GM12878 (cell line): ENCODE results near the gene DNTT. TPM values are rescaled to one million over a fixed set of nuclear protein-coding genes. Genes with fewer than 3 reads are reported as not detected.

Experiments
- ATAC-seq: fragments of 200-7000 bp; cut with Tn5 transposase; 3 replicates; pipeline ENCODE4 v1.9.1; 2020; ENCODE audit warnings: mild to moderate bottlenecking, moderate library complexity
- BruUV-seq: library from RNA; stranded (reverse); fragments of 400-500 nt; replicated peaks from 2 replicates; lab custom pipeline; 2021; lab: Mats Ljungman, UMichigan
- CTCF ChIA-PET: fragments of 300-600 bp; sonication (Branson Sonifier 250); formaldehyde crosslinking; extraction: SDS; loops from one replicate; lab custom pipeline; 2021; ENCODE audit warnings: inconsistent platforms; lab: Yijun Ruan, JAX
- POLR2A ChIA-PET: fragments of 350-600 bp; formaldehyde crosslinking; extraction: SDS; loops from one replicate; lab custom pipeline; 2021; ENCODE audit warnings: inconsistent platforms; lab: Charles Lee
- RAD21 ChIA-PET: fragments of 300-600 bp; sonication (Branson Sonifier 250); formaldehyde crosslinking; loops from one replicate; lab custom pipeline; 2023; ENCODE audit warnings: antibody characterized with exemption; ENCODE audit not compliant: unreplicated experiment; lab: Charles Lee
- SMC1A ChIA-PET: fragments of 300-600 bp; sonication (Branson Sonifier 250); formaldehyde crosslinking; loops from one replicate; lab custom pipeline; 2023; ENCODE audit not compliant: unreplicated experiment, uncharacterized antibody; lab: Charles Lee
- DNase-seq: peaks from one replicate; pipeline ENCODE4 v3.0.0-alpha.2; 2011; ENCODE audit warnings: low read depth, low spot score
- FAIRE-seq: peaks from 3 replicates; lab custom pipeline; 2011; peaks lifted over from hg19 to GRCh38; lab: Jason Lieb, UNC
- H2AFZ ChIP-seq: 2 replicates; pipeline ENCODE4 v1.6.0; 2011; ENCODE audit warnings: low read depth, low read length, control low read depth; ENCODE audit not compliant: control insufficient read depth
- H3K27ac ChIP-seq: 2 replicates; pipeline ENCODE4 v1.5.1; 2011; ENCODE audit warnings: control low read depth; ENCODE audit not compliant: control insufficient read depth, insufficient read depth
- H3K27me3 ChIP-seq, 2 experiments: replicated peaks in 1 of 2; 2 replicates each; pipeline versions ENCODE4 v1.6.0 to v1.6.1; 2011; ENCODE audit warnings: low read length in 1 of 2; ENCODE audit not compliant: control insufficient read depth in 2 of 2, insufficient read depth in 2 of 2
- H3K36me3 ChIP-seq, 2 experiments: 2 replicates each; pipeline ENCODE4 v1.5.1; 2011; ENCODE audit warnings: low read length in 1 of 2; ENCODE audit not compliant: control insufficient read depth in 2 of 2, insufficient read depth in 2 of 2
- H3K4me1 ChIP-seq: 2 replicates; pipeline ENCODE4 v1.6.1; 2011; ENCODE audit warnings: mild to moderate bottlenecking, low read length, moderate library complexity, mixed read lengths; ENCODE audit not compliant: control insufficient read depth, insufficient read depth
- H3K4me2 ChIP-seq: 2 replicates; pipeline ENCODE4 v1.6.0; 2011; ENCODE audit warnings: control low read depth; ENCODE audit not compliant: control insufficient read depth, insufficient read depth
- H3K4me3 ChIP-seq: fragments of 200-600 bp; sonication (generic); 2 replicates; pipeline ENCODE4 v1.5.1; 2016
- H3K79me2 ChIP-seq: 2 replicates; pipeline ENCODE4 v1.6.0; 2011; ENCODE audit warnings: low read length; ENCODE audit not compliant: control insufficient read depth, insufficient read depth
- H3K9ac ChIP-seq: 2 replicates; pipeline ENCODE4 v1.8.0; 2011; ENCODE audit warnings: low read length, control low read depth, mixed read lengths; ENCODE audit not compliant: control insufficient read depth, insufficient read depth
- H3K9me3 ChIP-seq: replicated peaks from 3 replicates; pipeline ENCODE4 v1.5.1; 2011; ENCODE audit warnings: mild to moderate bottlenecking, low read length; ENCODE audit not compliant: control insufficient read depth, insufficient read depth
- H4K20me1 ChIP-seq: 2 replicates; pipeline ENCODE4 v1.6.0; 2011; ENCODE audit not compliant: control insufficient read depth, insufficient read depth
- CHD2 ChIP-seq: IDR thresholded peaks from 2 replicates; pipeline ENCODE4 v1.6.1; 2011; ENCODE audit warnings: low read depth, low read length, improper control_type of control experiment, borderline replicate concordance
- CREM ChIP-seq: IDR thresholded peaks from 2 replicates; pipeline ENCODE4 v1.6.1; 2014; ENCODE audit warnings: antibody characterized with exemption, low read depth
- HDAC2 ChIP-seq: fragments of 200-600 bp; sonication (generic); IDR thresholded peaks from 2 replicates; pipeline ENCODE4 v1.6.1; 2017
- NFIC ChIP-seq: IDR thresholded peaks from 2 replicates; pipeline ENCODE4 v1.6.1; 2012; ENCODE audit warnings: low read depth, mild to moderate bottlenecking, inconsistent platforms, low read length, moderate library complexity
- POLR2A ChIP-seq: IDR thresholded peaks from 2 replicates; pipeline ENCODE4 v1.6.1; 2011; ENCODE audit warnings: low read depth, mild to moderate bottlenecking, low read length
- POLR2AphosphoS2 ChIP-seq: IDR thresholded peaks from 2 replicates; pipeline ENCODE4 v1.6.1; 2011; ENCODE audit warnings: low read depth, mild to moderate bottlenecking, low read length, improper control_type of control experiment, moderate library complexity
- SRF ChIP-seq, 2 experiments: IDR thresholded peaks; 2 replicates each; pipeline ENCODE4 v1.6.1; 2011; ENCODE audit warnings: low read depth in 2 of 2, low read length in 2 of 2, mild to moderate bottlenecking in 1 of 2, moderate library complexity in 1 of 2
- SUPT20H ChIP-seq: IDR thresholded peaks from 2 replicates; pipeline ENCODE4 v1.6.1; 2011; ENCODE audit warnings: low read depth, mild to moderate bottlenecking, low read length, moderate library complexity, borderline replicate concordance; ENCODE audit not compliant: control insufficient read depth
- ZNF24 ChIP-seq: fragments of 450-650 bp; IDR thresholded peaks from 2 replicates; pipeline ENCODE4 v1.6.1; 2017; ENCODE audit warnings: antibody characterized with exemption, mild to moderate bottlenecking
- WGBS: methylation state at CpG from one replicate; pipeline ENCODE4 v1.1.6; 2016; ENCODE audit warnings: low lambda C conversion rate; ENCODE audit not compliant: insufficient replicate concordance, insufficient coverage; ENCODE audit errors: missing lambda C conversion rate; 5-methylcytosine and 5-hydroxymethylcytosine counted together
- in situ Hi-C: fragments of 300-500 bp; cut with MboI; formaldehyde crosslinking; loops from 9 replicates; pipeline ENCODE4 v1.14.3; 2018; ENCODE audit warnings: mixed read lengths
- intact Hi-C: fragments of 100-400 bp; cut with micrococcal nuclease; formaldehyde crosslinking; loops from one replicate; pipeline ENCODE4 v1.14.2; 2022; ENCODE audit not compliant: unreplicated experiment
- polyA plus RNA-seq, 11 experiments: library from polyadenylated mRNA; depleted of rRNA in 4 of 11; unstranded in 6 of 11; stranded (reverse) in 5 of 11; fragments of >200 nt; fragmentation: Nextera tagmentation in 4 of 11; fragmentation: Illumina TruSeq in 1 of 11; extraction: Ambion mirVana in 4 of 11; extraction: Trizol in 1 of 11; gene quantifications; 1 replicate in 1 of 11; 2 replicates in 10 of 11; pipeline versions ENCODE4 v1.2.1 to v1.2.3, GENCODE V29; 2011 to 2016; ENCODE audit warnings: inconsistent platforms in 2 of 11, missing spikeins in 2 of 11, low read depth in 1 of 11
- total RNA-seq, 4 experiments: library from RNA; depleted of rRNA in 3 of 4; stranded (reverse); fragments of >200 nt in 3 of 4; fragmentation: Illumina TruSeq in 1 of 4; extraction: Trizol in 1 of 4; gene quantifications; 2 replicates each; pipeline versions ENCODE4 v1.2.1 to v1.2.3, GENCODE V29; 2013 to 2021
- TF ChIP-seq, protein P1 (sequence below): fragments of 450-650 bp; IDR thresholded peaks from 2 replicates; pipeline ENCODE4 v1.6.1; 2017; ENCODE audit warnings: mild to moderate bottlenecking, moderate library complexity
- TF ChIP-seq, protein P2 (sequence below): IDR thresholded peaks from 2 replicates; pipeline ENCODE4 v1.6.1; 2011; ENCODE audit warnings: low read depth, low read length, improper control_type of control experiment, borderline replicate concordance
- TF ChIP-seq, protein P3 (sequence below): fragments of 450-650 bp; IDR thresholded peaks from 2 replicates; pipeline ENCODE4 v1.6.1; 2018; ENCODE audit warnings: mild to moderate bottlenecking, low read depth, moderate library complexity; ENCODE audit not compliant: partially characterized antibody
- TF ChIP-seq, protein P4 (sequence below), 3 experiments: IDR thresholded peaks in 2 of 3; conservative IDR thresholded peaks in 1 of 3; 2 replicates each; pipeline ENCODE4 v1.5.1; 2011; ENCODE audit warnings: low read depth in 3 of 3, low read length in 3 of 3, mild to moderate bottlenecking in 3 of 3, control low read depth in 2 of 3, moderate library complexity in 2 of 3, inconsistent platforms in 1 of 3, mixed read lengths in 1 of 3; ENCODE audit not compliant: control insufficient read depth in 2 of 3, insufficient read depth in 1 of 3; ENCODE audit errors: extremely low read depth in 1 of 3

DNTT gene
- total and polyA plus RNA-seq, 10 of the 15 experiments (the other 5 are each of a cell fraction or from before 2014, with no cell fraction given), result 0.06 to 0.13 (median 0.09) TPM; not detected in 5

DNA sequence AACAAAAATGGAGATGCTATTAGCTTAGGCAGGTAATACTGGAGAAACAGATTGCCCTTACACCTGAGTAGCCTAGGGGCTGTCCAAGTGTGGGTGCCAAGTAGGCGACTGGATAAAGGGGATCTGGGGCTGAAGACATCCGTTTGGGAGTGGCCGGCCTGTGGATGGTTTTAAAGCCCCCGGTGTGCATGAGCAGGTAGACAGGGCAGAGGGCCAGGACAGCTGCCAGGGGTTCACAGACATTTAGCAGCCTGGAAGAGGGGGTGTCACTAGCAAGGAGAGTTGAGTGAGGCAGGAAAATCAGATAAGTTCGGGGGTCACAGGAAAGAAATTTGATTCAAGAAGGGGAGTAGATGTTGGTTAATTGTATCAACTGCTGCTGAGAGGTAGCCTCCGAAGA is 56.1 kb downstream of the DNTT start:
- Histone ChIP-seq H3K4me3 (no peak overlapping the region), H3K4me1 (no peaks in the 10 kb centered on the region), H3K36me3 (no peaks in the 10 kb centered on the region), H3K9ac (no peak overlapping the region), H3K9me3 (no peaks in the 10 kb centered on the region), H4K20me1 (no peaks in the 10 kb centered on the region), H3K27me3 (peaks cover 2 to 6% of the 10 kb centered on the region in 2 experiments; a peak in 3 of 4 replicates), H3K27ac (no peak overlapping the region), H2AFZ (no peak overlapping the region), H3K79me2 (no peaks in the 10 kb centered on the region), H3K4me2 (no peak overlapping the region)
- ChIA-PET SMC1A (no interaction called here), RAD21 (no interaction called here), CTCF (interaction anchor here (1.0 kb wide), 1 partner anchor 10 kb away, joined by 4 read pairs; no protein-coding TSS in a partner anchor), POLR2A (no interaction called here)
- no peak for FAIRE-seq
- intact Hi-C loops, result no loop called here
- no peak for DNase-seq
- ATAC-seq, result no peak
- no TSS peak for BruUV-seq
- in situ Hi-C loops, result no loop called here
- 61% methylated on average over 6 of the region's 6 CpGs for WGBS
- TF ChIP-seq CREM (no peak), NFIC (no peak), SRF (IDR thresholded peaks at IDR 0.05; ENCODE audit: low read depth in 2 of 2, low read length in 2 of 2) (no peak), SUPT20H (no peak), ZNF24 (no peak), CHD2 (no peak), POLR2AphosphoS2 (no peak), POLR2A (no peak), HDAC2 (no peak)
- TF ChIP-seq, protein P1, sequence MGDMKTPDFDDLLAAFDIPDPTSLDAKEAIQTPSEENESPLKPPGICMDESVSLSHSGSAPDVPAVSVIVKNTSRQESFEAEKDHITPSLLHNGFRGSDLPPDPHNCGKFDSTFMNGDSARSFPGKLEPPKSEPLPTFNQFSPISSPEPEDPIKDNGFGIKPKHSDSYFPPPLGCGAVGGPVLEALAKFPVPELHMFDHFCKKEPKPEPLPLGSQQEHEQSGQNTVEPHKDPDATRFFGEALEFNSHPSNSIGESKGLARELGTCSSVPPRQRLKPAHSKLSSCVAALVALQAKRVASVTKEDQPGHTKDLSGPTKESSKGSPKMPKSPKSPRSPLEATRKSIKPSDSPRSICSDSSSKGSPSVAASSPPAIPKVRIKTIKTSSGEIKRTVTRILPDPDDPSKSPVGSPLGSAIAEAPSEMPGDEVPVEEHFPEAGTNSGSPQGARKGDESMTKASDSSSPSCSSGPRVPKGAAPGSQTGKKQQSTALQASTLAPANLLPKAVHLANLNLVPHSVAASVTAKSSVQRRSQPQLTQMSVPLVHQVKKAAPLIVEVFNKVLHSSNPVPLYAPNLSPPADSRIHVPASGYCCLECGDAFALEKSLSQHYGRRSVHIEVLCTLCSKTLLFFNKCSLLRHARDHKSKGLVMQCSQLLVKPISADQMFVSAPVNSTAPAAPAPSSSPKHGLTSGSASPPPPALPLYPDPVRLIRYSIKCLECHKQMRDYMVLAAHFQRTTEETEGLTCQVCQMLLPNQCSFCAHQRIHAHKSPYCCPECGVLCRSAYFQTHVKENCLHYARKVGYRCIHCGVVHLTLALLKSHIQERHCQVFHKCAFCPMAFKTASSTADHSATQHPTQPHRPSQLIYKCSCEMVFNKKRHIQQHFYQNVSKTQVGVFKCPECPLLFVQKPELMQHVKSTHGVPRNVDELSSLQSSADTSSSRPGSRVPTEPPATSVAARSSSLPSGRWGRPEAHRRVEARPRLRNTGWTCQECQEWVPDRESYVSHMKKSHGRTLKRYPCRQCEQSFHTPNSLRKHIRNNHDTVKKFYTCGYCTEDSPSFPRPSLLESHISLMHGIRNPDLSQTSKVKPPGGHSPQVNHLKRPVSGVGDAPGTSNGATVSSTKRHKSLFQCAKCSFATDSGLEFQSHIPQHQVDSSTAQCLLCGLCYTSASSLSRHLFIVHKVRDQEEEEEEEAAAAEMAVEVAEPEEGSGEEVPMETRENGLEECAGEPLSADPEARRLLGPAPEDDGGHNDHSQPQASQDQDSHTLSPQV, result no peak
- TF ChIP-seq, protein P2, sequence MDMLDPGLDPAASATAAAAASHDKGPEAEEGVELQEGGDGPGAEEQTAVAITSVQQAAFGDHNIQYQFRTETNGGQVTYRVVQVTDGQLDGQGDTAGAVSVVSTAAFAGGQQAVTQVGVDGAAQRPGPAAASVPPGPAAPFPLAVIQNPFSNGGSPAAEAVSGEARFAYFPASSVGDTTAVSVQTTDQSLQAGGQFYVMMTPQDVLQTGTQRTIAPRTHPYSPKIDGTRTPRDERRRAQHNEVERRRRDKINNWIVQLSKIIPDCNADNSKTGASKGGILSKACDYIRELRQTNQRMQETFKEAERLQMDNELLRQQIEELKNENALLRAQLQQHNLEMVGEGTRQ, result no peak
- TF ChIP-seq, protein P3, sequence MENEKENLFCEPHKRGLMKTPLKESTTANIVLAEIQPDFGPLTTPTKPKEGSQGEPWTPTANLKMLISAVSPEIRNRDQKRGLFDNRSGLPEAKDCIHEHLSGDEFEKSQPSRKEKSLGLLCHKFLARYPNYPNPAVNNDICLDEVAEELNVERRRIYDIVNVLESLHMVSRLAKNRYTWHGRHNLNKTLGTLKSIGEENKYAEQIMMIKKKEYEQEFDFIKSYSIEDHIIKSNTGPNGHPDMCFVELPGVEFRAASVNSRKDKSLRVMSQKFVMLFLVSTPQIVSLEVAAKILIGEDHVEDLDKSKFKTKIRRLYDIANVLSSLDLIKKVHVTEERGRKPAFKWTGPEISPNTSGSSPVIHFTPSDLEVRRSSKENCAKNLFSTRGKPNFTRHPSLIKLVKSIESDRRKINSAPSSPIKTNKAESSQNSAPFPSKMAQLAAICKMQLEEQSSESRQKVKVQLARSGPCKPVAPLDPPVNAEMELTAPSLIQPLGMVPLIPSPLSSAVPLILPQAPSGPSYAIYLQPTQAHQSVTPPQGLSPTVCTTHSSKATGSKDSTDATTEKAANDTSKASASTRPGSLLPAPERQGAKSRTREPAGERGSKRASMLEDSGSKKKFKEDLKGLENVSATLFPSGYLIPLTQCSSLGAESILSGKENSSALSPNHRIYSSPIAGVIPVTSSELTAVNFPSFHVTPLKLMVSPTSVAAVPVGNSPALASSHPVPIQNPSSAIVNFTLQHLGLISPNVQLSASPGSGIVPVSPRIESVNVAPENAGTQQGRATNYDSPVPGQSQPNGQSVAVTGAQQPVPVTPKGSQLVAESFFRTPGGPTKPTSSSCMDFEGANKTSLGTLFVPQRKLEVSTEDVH, result no peak
- TF ChIP-seq, protein P4, sequence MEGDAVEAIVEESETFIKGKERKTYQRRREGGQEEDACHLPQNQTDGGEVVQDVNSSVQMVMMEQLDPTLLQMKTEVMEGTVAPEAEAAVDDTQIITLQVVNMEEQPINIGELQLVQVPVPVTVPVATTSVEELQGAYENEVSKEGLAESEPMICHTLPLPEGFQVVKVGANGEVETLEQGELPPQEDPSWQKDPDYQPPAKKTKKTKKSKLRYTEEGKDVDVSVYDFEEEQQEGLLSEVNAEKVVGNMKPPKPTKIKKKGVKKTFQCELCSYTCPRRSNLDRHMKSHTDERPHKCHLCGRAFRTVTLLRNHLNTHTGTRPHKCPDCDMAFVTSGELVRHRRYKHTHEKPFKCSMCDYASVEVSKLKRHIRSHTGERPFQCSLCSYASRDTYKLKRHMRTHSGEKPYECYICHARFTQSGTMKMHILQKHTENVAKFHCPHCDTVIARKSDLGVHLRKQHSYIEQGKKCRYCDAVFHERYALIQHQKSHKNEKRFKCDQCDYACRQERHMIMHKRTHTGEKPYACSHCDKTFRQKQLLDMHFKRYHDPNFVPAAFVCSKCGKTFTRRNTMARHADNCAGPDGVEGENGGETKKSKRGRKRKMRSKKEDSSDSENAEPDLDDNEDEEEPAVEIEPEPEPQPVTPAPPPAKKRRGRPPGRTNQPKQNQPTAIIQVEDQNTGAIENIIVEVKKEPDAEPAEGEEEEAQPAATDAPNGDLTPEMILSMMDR (IDR thresholded peaks at IDR 0.05 in 2 of 3, conservative IDR thresholded peaks at IDR 0.05 in 1 of 3; ENCODE audit: control insufficient read depth in 2 of 3, extremely low read depth in 1 of 3, insufficient read depth in 1 of 3, low read depth in 3 of 3, low read length in 3 of 3), result no peak
